RPMI8226 (cell line): ENCODE data around the gene SFXN3.

ENCODE experiments used
- DNase-seq: peaks from one replicate; pipeline ENCODE4 v3.0.0-alpha.2; 2015

SFXN3 gene

GRCh38 chr10:101000127-101000914 lies 30.7 kb upstream of the SFXN3 start:
- no peak for DNase-seq

- no peak for DNase-seq
These were observed 29.9 kb upstream of the SFXN3 start for GRCh38 chr10:101000915-101001658.

GRCh38 chr10:101001659-101002035 lies 29.4 kb upstream of the SFXN3 start:
- DNase-seq = no peak

- DNase-seq = no peak
These were observed 28.6 kb upstream of the SFXN3 start for GRCh38 chr10:101002456-101002855.

GRCh38 chr10:101003639-101004206 lies 27.3 kb upstream of the SFXN3 start:
- DNase-seq = no peak

GRCh38 chr10:101005361-101005760 lies 25.7 kb upstream of the SFXN3 start:
- no peak for DNase-seq

GRCh38 chr10:101005869-101006567 lies 25.0 kb upstream of the SFXN3 start:
- no peak for DNase-seq

GRCh38 chr10:101006593-101007098 lies 24.4 kb upstream of the SFXN3 start:
- no peak for DNase-seq

GRCh38 chr10:101007099-101007711 lies 23.8 kb upstream of the SFXN3 start:
- DNase-seq = no peak

- no peak for DNase-seq
These were observed 22.9 kb upstream of the SFXN3 start for GRCh38 chr10:101007915-101008822.

GRCh38 chr10:101008823-101009423 lies 22.1 kb upstream of the SFXN3 start:
- DNase-seq = no peak

GRCh38 chr10:101010329-101010728 lies 20.7 kb upstream of the SFXN3 start:
- no peak for DNase-seq

GRCh38 chr10:101011517-101012423 lies 19.3 kb upstream of the SFXN3 start:
- no peak for DNase-seq

- peak; percentile 80 for DNase-seq
These were observed 18.3 kb upstream of the SFXN3 start for GRCh38 chr10:101012525-101013364.

GRCh38 chr10:101013365-101013825 lies 17.6 kb upstream of the SFXN3 start:
- DNase-seq = no peak

GRCh38 chr10:101014230-101014884 lies 16.7 kb upstream of the SFXN3 start:
- DNase-seq = peak; percentile 58

GRCh38 chr10:101014966-101015581 lies 16.0 kb upstream of the SFXN3 start:
- no peak for DNase-seq

GRCh38 chr10:101015582-101015973 lies 15.5 kb upstream of the SFXN3 start:
- DNase-seq = no peak
